Measurements from ENCODE around the gene PSMA3. TPM values are rescaled to one million over a fixed set of nuclear protein-coding genes. Genes with fewer than 3 reads are reported as not detected.

PSMA3 gene
- total and polyA plus RNA-seq, 8 donors: 49.6 to 158 (median 96.2) TPM

DNA sequence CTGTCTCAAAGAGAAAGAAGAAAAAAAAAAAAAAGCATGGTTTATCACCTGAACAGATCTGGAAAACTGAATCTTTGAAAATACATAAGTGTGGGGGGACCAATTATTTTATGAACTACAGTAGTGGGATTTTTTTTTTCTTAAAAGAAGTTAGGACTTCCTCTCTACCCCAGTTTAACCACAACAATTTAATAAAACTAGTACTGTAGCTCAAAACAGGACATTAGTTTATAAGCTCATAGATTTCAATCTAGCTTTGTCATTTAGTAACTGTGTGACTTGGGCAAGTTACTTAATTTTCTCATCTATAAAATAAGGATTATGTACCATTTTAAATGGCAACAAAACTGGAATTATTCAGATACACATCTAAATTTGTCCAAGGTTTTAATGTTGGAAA, 30.2 kb downstream of the PSMA3 start:
- H3K36me3 ChIP-seq: peaks cover 9 to 82% (median 73%) of the 10 kb centered on the region in 4 donors
- H3K27ac ChIP-seq: peak overlapping the region in 1 of 5 donors; percentile 11
- peaks cover 0 to 59% (median 36%) of the 10 kb centered on the region in 4 donors for H3K4me1 ChIP-seq
- no peaks in the 10 kb centered on the region for H3K9me3 ChIP-seq
- no peak for TF ChIP-seq POLR2A (IDR thresholded peaks at IDR 0.05)
- no peak for TF ChIP-seq EP300 (IDR thresholded peaks at IDR 0.05)
- no peak for TF ChIP-seq POLR2AphosphoS5 (IDR thresholded peaks at IDR 0.05)
- TF ChIP-seq, protein P1, sequence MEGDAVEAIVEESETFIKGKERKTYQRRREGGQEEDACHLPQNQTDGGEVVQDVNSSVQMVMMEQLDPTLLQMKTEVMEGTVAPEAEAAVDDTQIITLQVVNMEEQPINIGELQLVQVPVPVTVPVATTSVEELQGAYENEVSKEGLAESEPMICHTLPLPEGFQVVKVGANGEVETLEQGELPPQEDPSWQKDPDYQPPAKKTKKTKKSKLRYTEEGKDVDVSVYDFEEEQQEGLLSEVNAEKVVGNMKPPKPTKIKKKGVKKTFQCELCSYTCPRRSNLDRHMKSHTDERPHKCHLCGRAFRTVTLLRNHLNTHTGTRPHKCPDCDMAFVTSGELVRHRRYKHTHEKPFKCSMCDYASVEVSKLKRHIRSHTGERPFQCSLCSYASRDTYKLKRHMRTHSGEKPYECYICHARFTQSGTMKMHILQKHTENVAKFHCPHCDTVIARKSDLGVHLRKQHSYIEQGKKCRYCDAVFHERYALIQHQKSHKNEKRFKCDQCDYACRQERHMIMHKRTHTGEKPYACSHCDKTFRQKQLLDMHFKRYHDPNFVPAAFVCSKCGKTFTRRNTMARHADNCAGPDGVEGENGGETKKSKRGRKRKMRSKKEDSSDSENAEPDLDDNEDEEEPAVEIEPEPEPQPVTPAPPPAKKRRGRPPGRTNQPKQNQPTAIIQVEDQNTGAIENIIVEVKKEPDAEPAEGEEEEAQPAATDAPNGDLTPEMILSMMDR (IDR thresholded peaks at IDR 0.05): no peak
- no peak for DNase-seq
- no peak overlapping the region for H3K4me3 ChIP-seq
- no peaks in the 10 kb centered on the region for H3K27me3 ChIP-seq
- intact Hi-C loops (cut with DNase I; ENCODE audit: low total_unique reads): no loop called here

DNA sequence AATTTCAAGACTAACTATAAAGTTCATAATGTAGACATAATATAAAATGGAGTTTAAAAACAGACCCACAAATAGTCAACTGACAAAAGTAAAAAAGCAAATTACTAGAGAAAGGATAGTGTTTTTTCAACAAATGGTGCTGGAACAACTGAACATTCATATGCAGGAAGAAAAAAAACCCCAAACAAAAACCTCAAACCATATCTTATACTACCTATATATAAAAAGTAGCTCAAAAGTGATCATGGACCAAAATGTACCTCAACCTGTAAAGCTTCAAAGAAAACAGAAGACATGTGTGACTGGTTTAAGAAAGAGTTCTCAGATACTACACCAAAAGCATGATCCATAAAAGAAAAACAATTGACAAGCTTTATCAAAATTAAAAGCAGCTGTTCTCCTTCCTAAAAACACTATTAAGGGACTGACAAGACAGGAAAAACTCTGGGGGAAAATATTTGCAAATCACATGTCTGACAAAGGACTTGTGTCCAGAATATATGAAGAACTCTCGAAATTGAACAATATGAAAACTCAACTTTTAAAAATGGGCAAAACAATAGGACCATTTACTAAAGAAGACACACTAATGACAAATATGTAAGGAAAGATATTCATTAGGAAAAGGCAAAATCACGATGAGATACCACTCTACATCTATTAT, 31.0 kb downstream of the PSMA3 start:
- DNase-seq: no peak
- intact Hi-C loops (cut with DNase I; ENCODE audit: low total_unique reads): no loop called here
- WGBS, 5 donors: 76 to 87% (median 83%) methylated on average over 2 of the region's 2 CpGs
- H3K27me3 ChIP-seq: no peaks in the 10 kb centered on the region
- no peak overlapping the region for H3K4me3 ChIP-seq
- H3K4me1 ChIP-seq: peaks cover 1 to 66% (median 40%) of the 10 kb centered on the region in 4 donors
- H3K36me3 ChIP-seq: peaks cover 9 to 78% (median 72%) of the 10 kb centered on the region in 4 donors
- TF ChIP-seq, protein P1 (IDR thresholded peaks at IDR 0.05): no peak
- TF ChIP-seq POLR2A (IDR thresholded peaks at IDR 0.05) (no peak), POLR2AphosphoS5 (IDR thresholded peaks at IDR 0.05) (no peak), EP300 (IDR thresholded peaks at IDR 0.05) (no peak)
- no peaks in the 10 kb centered on the region for H3K9me3 ChIP-seq
- H3K27ac ChIP-seq: peak overlapping the region in 3 of 5 donors; percentile 2 to 11 (median 3)

DNA sequence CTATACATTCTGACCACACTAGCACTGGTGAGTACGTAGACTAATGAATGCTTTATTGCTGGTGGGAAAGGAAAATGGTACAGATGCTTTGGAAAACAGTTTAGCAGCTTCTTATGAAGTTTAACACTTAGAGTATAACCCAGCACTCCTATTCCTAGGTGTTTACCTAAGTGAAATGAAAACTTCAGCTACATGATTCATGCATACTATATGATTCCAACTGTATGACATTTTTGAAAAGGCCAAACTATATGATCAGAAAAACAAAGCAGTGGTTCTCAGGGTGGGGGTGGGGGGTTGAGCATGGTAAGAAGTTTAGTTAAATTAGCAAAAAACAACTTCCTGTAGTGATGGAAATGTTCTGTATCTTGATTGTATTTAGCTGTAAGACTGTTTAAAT, 31.6 kb downstream of the PSMA3 start:
- H3K9me3 ChIP-seq: no peaks in the 10 kb centered on the region
- TF ChIP-seq EP300 (IDR thresholded peaks at IDR 0.05): no peak
- TF ChIP-seq, protein P1 (IDR thresholded peaks at IDR 0.05): no peak
- TF ChIP-seq POLR2AphosphoS5 (IDR thresholded peaks at IDR 0.05): no peak
- no peak for TF ChIP-seq POLR2A (IDR thresholded peaks at IDR 0.05)
- DNase-seq: no peak
- intact Hi-C loops (cut with DNase I; ENCODE audit: low total_unique reads): no loop called here
- H3K36me3 ChIP-seq: peaks cover 9 to 72% (median 66%) of the 10 kb centered on the region in 4 donors
- H3K4me3 ChIP-seq: no peak overlapping the region
- H3K27me3 ChIP-seq: no peaks in the 10 kb centered on the region
- peaks cover 7 to 72% (median 45%) of the 10 kb centered on the region in 4 donors for H3K4me1 ChIP-seq
- WGBS, 5 donors: 83 to 95% (median 88%) methylated on average over 1 of the region's 1 CpG
- peak overlapping the region in 2 of 5 donors; percentile 2 to 3 for H3K27ac ChIP-seq

DNA sequence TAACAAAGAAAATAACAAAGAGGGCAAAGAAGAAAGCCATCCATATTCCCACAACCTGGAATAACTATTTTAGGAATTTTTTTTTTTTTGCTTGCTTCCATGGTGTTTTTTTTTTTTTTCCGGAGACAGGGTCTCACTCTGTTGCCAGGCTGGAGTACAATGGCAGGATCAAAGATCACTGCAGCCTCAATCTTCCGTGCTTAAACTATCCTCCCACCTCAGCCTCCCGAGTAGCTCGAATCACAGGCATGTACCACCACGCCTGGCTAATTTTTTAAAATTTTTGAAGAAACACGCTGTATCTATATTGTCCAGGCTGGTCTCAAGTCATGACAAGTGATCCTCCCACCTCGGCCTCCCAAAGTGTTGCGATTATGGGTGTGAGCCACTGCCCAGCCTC, 33.5 kb downstream of the PSMA3 start:
- WGBS, 5 donors: 96 to 97% (median 97%) methylated on average over 8 of the region's 8 CpGs
- TF ChIP-seq, protein P1 (IDR thresholded peaks at IDR 0.05): no peak
- TF ChIP-seq EP300 (IDR thresholded peaks at IDR 0.05): no peak
- TF ChIP-seq POLR2AphosphoS5 (IDR thresholded peaks at IDR 0.05): no peak
- Histone ChIP-seq H3K27ac (peak overlapping the region in 1 of 5 donors; percentile 20), H3K36me3 (peaks cover 4 to 58% (median 52%) of the 10 kb centered on the region in 4 donors), H3K4me1 (peaks cover 21 to 72% (median 50%) of the 10 kb centered on the region in 4 donors), H3K9me3 (no peaks in the 10 kb centered on the region), H3K4me3 (no peak overlapping the region), H3K27me3 (no peaks in the 10 kb centered on the region)
- intact Hi-C loops (cut with DNase I; ENCODE audit: low total_unique reads): no loop called here
- no peak for DNase-seq

Measured in stomach (tissue), 9 donors.